HepG2 (cell line): ENCODE results near the gene IMPG2.

ENCODE experiments used
- EP300 ChIP-seq, 3 experiments: sonication (generic) in 1 of 3; formaldehyde crosslinking in 1 of 3; IDR thresholded peaks; 2 replicates each; pipeline versions ENCODE4 v1.5.1 to v1.6.1; 2011 to 2020; ENCODE audit warnings: low read depth in 2 of 3, low read length in 2 of 3, borderline replicate concordance in 1 of 3, improper control_type of control experiment in 1 of 3, mild to moderate bottlenecking in 1 of 3, missing genetic modification reagents in 1 of 3, moderate library complexity in 1 of 3
- KLF13 ChIP-seq: sonication (generic); formaldehyde crosslinking; IDR thresholded peaks from 2 replicates; pipeline ENCODE4 v1.4.0; 2020; ENCODE audit warnings: mild to moderate bottlenecking, missing genetic modification reagents
- POLR2AphosphoS5 ChIP-seq: IDR thresholded peaks from 2 replicates; pipeline ENCODE4 v1.6.1; 2012; ENCODE audit warnings: low read depth, low read length
- TF ChIP-seq, protein P1 (sequence below): IDR thresholded peaks from 2 replicates; pipeline ENCODE4 v1.6.1; 2016; ENCODE audit warnings: control low read depth

DNA sequence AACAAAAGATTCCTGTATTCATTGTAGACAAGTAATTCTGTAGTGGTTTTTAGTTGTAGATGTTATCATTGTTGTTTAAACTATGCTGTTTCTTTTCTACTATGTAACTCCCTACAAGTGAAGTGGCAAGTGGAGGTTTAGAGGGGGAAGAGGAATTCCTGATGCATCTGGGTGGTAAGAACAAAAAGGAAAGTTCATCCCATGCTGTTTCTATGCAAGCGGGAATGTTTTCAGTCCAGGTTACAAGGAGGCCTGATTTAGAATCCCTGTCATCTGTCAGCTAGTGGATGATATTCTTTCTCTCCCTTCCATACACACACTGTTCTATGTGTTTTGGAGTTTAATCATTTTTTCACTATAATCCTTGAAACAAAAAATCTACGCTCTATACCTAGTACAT is 67.4 kb downstream of the IMPG2 start:
- TF ChIP-seq POLR2AphosphoS5 = no peak
- TF ChIP-seq KLF13 (CRISPR knock-in tag) = no peak
- no peak for TF ChIP-seq EP300 (IDR thresholded peaks at IDR 0.05; ENCODE audit: low read depth in 2 of 2, low read length in 2 of 2)
- no peak for TF ChIP-seq EP300 (CRISPR knock-in tag; IDR thresholded peaks at IDR 0.05; ENCODE audit: borderline replicate concordance)
- TF ChIP-seq, protein P1, sequence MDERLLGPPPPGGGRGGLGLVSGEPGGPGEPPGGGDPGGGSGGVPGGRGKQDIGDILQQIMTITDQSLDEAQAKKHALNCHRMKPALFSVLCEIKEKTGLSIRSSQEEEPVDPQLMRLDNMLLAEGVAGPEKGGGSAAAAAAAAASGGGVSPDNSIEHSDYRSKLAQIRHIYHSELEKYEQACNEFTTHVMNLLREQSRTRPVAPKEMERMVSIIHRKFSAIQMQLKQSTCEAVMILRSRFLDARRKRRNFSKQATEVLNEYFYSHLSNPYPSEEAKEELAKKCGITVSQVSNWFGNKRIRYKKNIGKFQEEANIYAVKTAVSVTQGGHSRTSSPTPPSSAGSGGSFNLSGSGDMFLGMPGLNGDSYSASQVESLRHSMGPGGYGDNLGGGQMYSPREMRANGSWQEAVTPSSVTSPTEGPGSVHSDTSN (CRISPR knock-in tag) = no peak
